Tibial nerve (tissue), 4 donors: ENCODE measurements around the gene NDC1.

ENCODE experiments used
- CTCF ChIP-seq, 5 experiments: fragments of 200-600 bp in 3 of 5; fragments of 450-650 bp in 2 of 5; sonication (generic) in 3 of 5; IDR thresholded peaks; one replicate each; pipeline ENCODE4 v1.5.1; 2016 to 2019; ENCODE audit warnings: antibody characterized with exemption in 5 of 5, mild to moderate bottlenecking in 3 of 5, moderate library complexity in 2 of 5
- EP300 ChIP-seq, 2 donors: sonication (generic); formaldehyde crosslinking; IDR thresholded peaks; one replicate each; pipeline ENCODE4 v1.6.1; 2017; ENCODE audit warnings: antibody characterized with exemption in 2 of 2, mild to moderate bottlenecking in 1 of 2
- POLR2A ChIP-seq, 2 donors: fragments of 450-650 bp; IDR thresholded peaks; one replicate each; pipeline ENCODE4 v1.6.1; 2017; ENCODE audit warnings: antibody characterized with exemption in 2 of 2, mild to moderate bottlenecking in 2 of 2, moderate library complexity in 2 of 2

- TF ChIP-seq POLR2A (IDR thresholded peaks at IDR 0.05) (no peak), CTCF (IDR thresholded peaks at IDR 0.05) (no peak), EP300 (IDR thresholded peaks at IDR 0.05) (no peak)
These were observed 105.7 kb downstream of the NDC1 start for GRCh38 chr1:53732409-53732808.
